Measurements from ENCODE around the gene CFAP45.

DNA sequence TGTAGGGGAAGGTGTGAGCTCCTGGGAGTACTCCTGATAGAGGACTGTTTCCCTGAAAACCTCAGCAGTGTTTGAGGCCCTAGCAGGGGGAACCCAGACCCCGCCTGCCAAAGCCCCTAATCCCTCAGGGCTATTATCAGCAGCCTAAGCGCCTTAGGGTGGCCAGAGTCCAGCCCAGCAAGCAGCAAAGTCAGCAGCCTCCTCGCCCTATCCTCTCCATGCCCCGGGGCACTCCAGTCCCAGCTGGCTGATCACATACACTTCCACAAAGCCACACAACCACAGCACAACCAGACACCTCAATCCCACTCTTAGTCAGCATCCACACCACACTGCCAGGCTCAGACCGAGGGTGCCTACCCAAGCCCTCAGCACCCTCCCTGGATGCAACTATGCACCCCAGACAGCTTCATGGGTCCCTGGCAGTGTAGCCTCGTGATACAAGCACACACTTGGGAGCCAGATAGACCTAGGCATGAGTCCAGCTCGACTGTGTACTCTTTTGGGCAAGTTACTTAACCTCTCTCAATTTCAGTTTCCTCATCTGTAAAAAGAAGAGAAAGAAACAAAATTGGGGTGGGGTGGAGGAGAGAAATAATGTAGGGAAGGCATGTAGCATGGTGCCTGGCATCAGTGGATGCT lies 38.4 kb upstream of the CFAP45 start:
- TF ChIP-seq POLR2A (IDR thresholded peaks at IDR 0.05; ENCODE audit: low read depth, low read length) (no peak), POLR2AphosphoS5 (IDR thresholded peaks at IDR 0.05; ENCODE audit: low read depth, low read length) (no peak), TAF1 (IDR thresholded peaks at IDR 0.05; ENCODE audit: borderline replicate concordance, low read depth, low read length) (no peak)

All from GM12892 (cell line).